ENCODE data around the gene PRICKLE1.

The PRICKLE1 gene

DNA sequence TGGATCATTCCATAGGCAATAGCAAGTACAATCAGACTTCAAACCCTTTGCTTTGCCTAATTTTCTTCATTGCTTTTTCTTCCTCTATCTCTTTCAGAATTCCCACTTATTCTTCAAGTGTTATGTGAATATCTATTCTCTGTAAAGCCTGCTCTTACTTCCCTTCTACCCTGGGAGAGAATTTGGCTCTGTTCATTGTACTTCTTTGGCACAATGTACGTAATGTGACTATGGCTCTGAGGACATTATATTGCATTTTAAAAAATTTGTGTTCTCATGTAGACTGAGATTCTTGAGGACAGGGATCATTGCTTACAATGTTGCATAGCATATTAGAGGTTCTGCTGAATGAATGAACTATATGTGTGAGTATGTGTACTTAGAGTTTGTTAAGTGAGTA, 16.9 kb upstream of the PRICKLE1 start:
- DNase-seq (ENCODE audit: low read depth), result no peak
- TF ChIP-seq, protein P1, sequence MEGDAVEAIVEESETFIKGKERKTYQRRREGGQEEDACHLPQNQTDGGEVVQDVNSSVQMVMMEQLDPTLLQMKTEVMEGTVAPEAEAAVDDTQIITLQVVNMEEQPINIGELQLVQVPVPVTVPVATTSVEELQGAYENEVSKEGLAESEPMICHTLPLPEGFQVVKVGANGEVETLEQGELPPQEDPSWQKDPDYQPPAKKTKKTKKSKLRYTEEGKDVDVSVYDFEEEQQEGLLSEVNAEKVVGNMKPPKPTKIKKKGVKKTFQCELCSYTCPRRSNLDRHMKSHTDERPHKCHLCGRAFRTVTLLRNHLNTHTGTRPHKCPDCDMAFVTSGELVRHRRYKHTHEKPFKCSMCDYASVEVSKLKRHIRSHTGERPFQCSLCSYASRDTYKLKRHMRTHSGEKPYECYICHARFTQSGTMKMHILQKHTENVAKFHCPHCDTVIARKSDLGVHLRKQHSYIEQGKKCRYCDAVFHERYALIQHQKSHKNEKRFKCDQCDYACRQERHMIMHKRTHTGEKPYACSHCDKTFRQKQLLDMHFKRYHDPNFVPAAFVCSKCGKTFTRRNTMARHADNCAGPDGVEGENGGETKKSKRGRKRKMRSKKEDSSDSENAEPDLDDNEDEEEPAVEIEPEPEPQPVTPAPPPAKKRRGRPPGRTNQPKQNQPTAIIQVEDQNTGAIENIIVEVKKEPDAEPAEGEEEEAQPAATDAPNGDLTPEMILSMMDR (IDR thresholded peaks at IDR 0.05; ENCODE audit: low read depth, low read length), result no peak
- no peak for TF ChIP-seq MYC (IDR thresholded peaks at IDR 0.05; ENCODE audit: low read depth, low read length)
- TF ChIP-seq, protein P2, sequence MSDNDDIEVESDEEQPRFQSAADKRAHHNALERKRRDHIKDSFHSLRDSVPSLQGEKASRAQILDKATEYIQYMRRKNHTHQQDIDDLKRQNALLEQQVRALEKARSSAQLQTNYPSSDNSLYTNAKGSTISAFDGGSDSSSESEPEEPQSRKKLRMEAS (IDR thresholded peaks at IDR 0.05; ENCODE audit: low read depth, low read length), result no peak
- no peak overlapping the region for H3K4me3 ChIP-seq (ENCODE audit: low read depth, low read length)

DNA sequence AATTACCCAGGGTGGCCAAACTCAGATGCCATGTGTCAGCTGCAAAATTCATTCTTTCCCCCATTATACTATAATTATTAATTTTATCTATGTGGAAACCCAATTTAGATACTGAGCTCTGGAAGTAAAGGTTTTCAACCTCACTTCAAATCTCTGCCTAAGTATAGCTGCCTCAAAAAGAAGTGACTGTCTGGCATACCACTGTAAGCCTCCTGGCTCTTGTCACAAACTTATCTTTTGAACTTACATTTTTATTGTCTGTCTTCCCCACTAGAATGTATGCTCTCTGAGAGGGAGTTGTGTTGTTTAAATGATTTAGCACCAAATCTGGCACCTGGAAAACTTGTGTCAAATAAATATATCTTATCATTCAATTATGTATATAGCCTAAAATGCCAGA, 16.1 kb upstream of the PRICKLE1 start:
- H3K4me3 ChIP-seq (ENCODE audit: low read depth, low read length), result no peak overlapping the region
- TF ChIP-seq, protein P1 (IDR thresholded peaks at IDR 0.05; ENCODE audit: low read depth, low read length), result no peak
- TF ChIP-seq, protein P2 (IDR thresholded peaks at IDR 0.05; ENCODE audit: low read depth, low read length), result no peak
- TF ChIP-seq MYC (IDR thresholded peaks at IDR 0.05; ENCODE audit: low read depth, low read length) (no peak), POLR2A (IDR thresholded peaks at IDR 0.05; ENCODE audit: extremely low read depth, insufficient read length) (no peak)
- DNase-seq (ENCODE audit: low read depth), result no peak

DNA sequence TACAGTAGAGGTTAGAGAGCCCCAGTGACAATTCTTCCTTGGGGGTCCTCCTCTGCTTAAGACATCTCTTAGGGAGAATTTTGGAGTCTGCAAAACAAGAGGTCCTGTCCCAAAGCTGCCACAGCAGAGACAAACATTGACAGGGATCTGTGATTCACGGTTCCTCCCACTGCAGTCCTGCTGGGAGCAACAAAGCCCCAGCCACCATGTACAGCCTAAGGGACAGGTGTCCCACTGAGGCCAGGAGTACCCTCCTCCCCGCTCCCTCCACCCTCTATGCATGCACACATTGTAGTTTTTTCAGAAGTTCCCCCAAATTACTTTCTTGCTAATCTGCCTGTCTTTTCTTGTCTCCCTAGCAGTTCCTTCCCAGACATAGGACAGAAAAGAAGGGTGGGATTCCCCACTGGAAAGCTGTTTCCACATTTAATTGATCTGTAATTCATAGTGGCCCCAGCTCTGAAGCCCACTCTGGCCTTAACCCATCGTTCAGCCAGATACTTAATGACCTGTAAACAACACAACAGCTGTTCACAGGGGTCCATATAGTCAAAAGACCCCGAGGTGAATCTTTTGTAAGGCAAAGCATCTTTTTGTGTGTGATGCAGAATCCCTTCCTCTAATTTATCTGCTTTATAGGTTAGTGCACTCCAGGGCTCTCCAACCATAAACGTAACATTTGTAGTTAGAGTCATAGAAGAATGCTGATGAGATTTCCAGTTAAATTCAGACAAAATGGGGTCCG, 13.9 kb upstream of the PRICKLE1 start:
- TF ChIP-seq, protein P2 (IDR thresholded peaks at IDR 0.05; ENCODE audit: low read depth, low read length), result no peak
- TF ChIP-seq POLR2A (IDR thresholded peaks at IDR 0.05; ENCODE audit: extremely low read depth, insufficient read length) (no peak), MYC (IDR thresholded peaks at IDR 0.05; ENCODE audit: low read depth, low read length) (no peak)
- TF ChIP-seq, protein P1 (IDR thresholded peaks at IDR 0.05; ENCODE audit: low read depth, low read length), result no peak
- no peak for DNase-seq (ENCODE audit: low read depth)
- no peak overlapping the region for H3K4me3 ChIP-seq (ENCODE audit: low read depth, low read length)

DNA sequence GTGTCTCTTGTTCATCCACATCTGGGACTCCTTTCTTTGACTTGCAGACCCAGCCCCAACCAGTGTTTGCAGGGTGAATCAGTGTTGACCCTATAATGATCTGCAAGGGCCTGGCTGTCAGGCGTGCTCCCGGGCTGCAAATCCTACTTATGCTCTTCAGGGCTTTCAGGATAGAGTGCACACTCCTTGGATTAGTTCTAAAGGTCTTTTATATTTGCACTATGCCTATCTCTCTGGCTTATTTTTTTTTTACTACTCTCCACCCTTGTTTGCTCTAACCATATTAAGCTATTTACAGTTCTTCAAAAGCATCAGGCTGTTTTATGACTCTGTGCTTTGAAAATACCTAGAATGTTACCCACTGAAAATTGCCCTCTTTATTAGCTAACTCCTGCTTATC, 4.3 kb upstream of the PRICKLE1 start:
- no peak overlapping the region for H3K4me3 ChIP-seq (ENCODE audit: low read depth, low read length)
- DNase-seq (ENCODE audit: low read depth), result no peak
- TF ChIP-seq MYC (IDR thresholded peaks at IDR 0.05; ENCODE audit: low read depth, low read length) (no peak), POLR2A (IDR thresholded peaks at IDR 0.05; ENCODE audit: extremely low read depth, insufficient read length) (no peak)
- TF ChIP-seq, protein P2 (IDR thresholded peaks at IDR 0.05; ENCODE audit: low read depth, low read length), result no peak
- TF ChIP-seq, protein P1 (IDR thresholded peaks at IDR 0.05; ENCODE audit: low read depth, low read length), result no peak

DNA sequence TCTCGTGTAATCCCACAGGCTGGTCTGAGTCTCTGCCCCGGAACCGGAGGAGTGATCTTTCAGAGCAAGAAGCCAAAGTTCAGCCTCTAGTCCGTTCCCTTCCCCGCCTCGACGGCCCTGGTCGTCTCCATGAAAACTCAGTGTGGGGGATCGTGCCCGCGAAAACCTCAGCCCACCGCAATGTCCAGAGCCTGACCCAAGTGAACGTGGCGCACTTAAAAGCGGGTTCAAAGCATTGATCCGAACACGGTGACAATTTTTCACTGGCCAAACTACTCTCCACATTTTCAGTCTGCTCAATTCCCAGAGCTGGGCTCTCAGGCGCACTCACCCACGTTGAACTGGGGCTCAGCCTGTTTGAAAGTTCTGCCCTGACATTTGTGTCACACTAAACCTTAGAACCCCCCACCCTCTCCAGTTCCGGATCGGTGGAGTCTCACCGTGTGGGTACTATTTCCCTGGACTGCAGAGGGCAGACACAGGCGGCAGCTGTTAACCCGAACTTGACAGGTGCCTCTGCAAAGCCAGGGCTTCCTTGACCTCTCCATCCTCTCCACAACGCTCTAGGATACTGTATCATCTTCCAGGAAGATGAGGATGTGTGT, 886 bp upstream of the PRICKLE1 start:
- DNase-seq (ENCODE audit: low read depth), result peak; percentile 40
- TF ChIP-seq, protein P1 (IDR thresholded peaks at IDR 0.05; ENCODE audit: low read depth, low read length), result no peak
- TF ChIP-seq POLR2A (IDR thresholded peaks at IDR 0.05; ENCODE audit: extremely low read depth, insufficient read length), result no peak
- TF ChIP-seq MYC (IDR thresholded peaks at IDR 0.05; ENCODE audit: low read depth, low read length), result no peak
- TF ChIP-seq, protein P2 (IDR thresholded peaks at IDR 0.05; ENCODE audit: low read depth, low read length), result no peak
- H3K4me3 ChIP-seq (ENCODE audit: low read depth, low read length), result peak overlapping the region; percentile 27

Measured in NB4 (cell line).